Stimulated activated CD4-positive, alpha-beta T cell treated with anti-CD3 and anti-CD28 coated beads, Interleukin-2, amount 100 ng/mL, for 4 hours (primary cell): ENCODE results near the gene ERCC1.

Experiments
- DNase-seq: peaks from one replicate; pipeline ENCODE4 v3.0.0-alpha.2; 2020; ENCODE audit warnings: low read depth

The ERCC1 gene

GRCh38 chr19:45423589-45424190 is at the start of gene ERCC1:
ERCC1 (minus strand) TSS chr19:45423917; CDS start chr19:45423374, 543 bp downstream.
- DNase-seq = peak; percentile 38

DNA sequence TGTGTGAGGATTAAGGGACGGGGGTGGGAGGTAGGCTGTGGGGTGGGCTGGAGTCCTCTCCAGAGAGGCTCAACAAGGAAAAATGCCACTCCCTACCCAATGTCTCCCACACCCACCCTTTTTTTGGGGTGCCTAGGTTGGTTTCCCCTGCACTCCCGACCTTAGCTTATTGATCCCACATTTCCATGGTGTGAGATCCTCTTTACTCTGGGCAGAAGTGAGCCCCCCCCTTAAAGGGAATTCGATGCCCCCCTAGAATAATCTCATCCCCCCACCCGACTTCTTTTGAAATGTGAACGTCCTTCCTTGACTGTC is 49.6 kb upstream of the ERCC1 start:
- DNase-seq = no peak

- DNase-seq = no peak
Observed at GRCh38 chr19:45472563-45473366, 49.0 kb upstream of the ERCC1 start.

DNA sequence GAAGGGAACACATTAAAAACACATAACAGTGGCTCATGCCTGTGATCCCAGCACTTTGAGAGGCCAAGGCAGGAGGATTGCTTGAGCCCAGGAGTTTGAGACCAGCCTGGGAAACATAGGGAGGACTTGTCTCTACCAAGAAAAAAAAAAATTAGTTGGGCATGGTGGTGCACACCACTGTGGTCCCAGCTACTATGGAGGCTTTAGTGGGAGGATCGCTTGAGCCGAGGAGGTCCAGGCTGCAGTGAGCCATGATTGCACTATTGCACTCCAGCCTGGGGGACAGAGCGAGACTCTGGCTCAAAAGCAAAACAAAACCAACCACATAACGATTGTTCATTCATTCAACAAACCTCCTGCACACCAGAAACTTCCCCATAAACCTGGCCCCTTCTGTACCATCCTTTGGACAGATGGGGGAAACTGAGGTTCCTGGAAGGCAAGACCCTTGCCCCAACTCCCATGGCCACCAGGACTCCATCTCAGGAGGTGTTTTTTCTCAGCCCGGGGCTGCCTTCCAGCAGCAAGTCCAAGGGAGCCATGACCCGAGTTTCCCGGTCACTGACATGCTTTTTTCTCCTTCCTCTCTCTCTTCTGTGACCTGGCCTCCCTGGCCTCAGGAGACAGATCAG is 48.3 kb upstream of the ERCC1 start:
- no peak for DNase-seq

- no peak for DNase-seq
Observed at GRCh38 chr19:45471111-45471930, 47.6 kb upstream of the ERCC1 start.

- no peak for DNase-seq
Observed at GRCh38 chr19:45470762-45471081, 47.0 kb upstream of the ERCC1 start.

GRCh38 chr19:45469945-45470761 is 46.4 kb upstream of the ERCC1 start:
- DNase-seq = no peak

DNA sequence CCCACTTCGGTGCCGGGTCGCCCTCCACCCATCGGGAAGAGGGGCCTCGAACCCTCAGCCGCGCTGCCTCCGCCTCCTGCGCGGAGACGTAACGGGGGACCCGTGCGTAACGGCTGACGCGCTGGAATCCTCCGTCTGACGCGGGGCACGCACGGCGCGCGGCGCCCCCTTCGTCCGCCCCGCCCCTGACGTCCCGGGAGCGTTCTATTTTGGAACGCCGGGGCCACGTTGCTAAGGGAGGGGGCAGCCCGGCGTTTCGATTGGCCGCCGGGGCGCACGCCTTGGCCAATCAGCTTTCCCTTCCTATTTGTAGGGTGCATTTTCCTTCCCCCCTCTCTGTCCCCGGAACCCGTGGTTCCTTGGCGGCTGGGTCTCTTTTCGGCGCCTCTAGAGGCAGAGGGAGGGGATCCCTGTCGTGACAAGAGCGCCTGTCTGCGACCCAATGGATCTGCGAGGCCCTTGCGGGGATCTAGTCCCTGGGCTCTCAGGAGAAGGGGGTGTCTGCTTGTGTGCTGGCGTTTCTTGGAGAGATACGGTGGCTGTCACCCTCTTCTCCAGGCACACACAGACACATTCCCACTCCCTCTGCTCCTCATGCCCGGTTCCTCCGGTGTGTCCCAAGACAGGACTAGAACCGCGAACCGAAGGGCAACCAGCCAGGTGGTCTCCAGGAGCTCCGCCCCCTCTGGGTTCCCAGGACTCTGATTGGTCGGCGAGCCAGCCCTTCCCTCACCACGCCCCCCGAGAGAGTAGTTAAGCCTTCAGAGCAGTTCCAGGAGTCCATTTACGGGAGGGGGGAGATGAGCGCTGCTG is 45.6 kb upstream of the ERCC1 start:
- DNase-seq = peak; percentile 91

DNA sequence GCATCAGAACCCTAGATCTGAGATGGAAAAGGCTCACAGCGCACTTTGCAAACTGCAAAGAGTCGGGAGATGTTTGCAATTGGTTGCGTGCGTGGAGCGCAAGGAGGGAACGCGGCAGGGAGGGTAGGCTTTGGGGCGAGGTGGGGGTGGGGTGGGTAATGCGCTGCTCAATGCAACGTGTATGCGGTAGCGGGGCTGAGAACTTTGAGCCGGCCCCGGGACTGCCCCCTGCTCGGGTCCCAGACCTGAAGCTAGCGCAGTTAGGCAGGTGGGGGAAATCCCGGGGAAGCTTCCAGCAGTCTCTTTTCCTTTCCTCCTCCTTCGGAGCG is 45.0 kb upstream of the ERCC1 start:
- DNase-seq = no peak

- no peak for DNase-seq
Observed at GRCh38 chr19:45468159-45468651, 44.5 kb upstream of the ERCC1 start.

DNA sequence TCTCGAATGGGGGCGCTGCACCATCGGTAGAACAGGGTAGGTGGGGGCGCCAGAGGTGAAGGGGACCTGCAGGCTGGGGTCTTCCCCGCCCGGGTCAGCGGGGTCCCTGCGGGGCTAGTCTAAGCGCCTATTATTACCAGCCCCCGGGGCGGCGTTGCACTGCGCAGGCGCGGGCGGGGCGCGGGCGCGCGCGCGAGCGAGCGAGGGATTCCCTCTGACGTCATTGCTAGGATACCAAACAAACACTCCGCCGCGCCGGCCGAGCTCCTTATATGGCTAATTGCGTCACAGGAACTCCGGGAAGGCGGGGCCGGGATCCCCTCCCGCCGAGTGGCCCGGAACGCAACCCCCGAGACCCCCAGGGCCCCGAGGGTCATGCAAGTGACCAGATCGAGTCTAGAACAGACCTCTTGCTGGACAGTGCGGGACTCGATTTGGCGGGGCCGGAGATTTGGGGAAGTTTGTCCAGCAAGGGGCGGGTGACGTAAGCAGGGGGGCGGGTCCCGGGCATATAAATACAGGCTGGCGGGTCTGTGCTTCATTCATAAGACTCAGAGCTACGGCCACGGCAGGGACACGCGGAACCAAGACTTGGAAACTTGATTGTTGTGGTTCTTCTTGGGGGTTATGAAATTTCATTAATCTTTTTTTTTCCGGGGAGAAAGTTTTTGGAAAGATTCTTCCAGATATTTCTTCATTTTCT is 43.9 kb upstream of the ERCC1 start, which contains the start of gene FOSB:
Gene FOSB, plus strand, starts transcription at position 541 of the 703 bp plus-strand sequence. CDS start 591 bp downstream, outside the sequence.
- peak; percentile 90 for DNase-seq

DNA sequence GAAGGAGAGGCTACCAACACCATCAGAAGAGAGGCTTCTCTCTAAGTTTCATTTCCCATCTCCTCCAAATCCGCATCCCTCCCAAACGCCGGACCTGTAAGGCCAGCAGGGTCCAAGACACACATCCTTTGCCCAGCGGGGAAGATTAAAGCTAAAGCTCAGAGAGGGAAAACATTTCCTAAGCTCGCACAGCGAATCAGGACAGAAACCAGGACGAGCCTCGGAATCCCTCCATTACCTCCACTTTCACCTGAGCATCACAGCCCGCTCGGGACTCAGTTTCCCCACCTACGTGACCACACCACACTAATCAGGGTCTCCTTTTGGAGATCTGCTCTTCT is 43.4 kb upstream of the ERCC1 start:
- DNase-seq = no peak

GRCh38 chr19:45464852-45465441 is 41.2 kb upstream of the ERCC1 start:
- DNase-seq = no peak

DNA sequence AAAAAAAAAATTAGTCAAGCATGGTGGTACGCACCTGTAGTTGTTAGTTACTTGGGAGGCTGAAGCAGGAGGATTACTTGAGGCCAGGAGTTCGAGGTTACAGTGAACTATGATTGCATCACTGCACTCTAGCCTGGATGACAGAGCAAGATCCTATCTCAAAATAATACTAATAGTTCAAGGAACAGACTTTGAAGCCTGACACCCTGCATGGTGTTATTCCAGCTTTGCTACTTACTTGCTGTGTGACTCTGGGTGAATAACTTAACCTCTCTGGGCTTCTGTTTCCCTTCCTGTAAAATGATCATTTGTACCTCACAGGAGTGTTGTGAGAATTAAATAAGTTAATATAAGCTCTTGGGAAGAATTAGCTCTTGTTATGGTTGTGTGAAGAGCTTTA is 40.6 kb upstream of the ERCC1 start:
- DNase-seq = no peak

GRCh38 chr19:45463241-45463640 is 39.5 kb upstream of the ERCC1 start:
- no peak for DNase-seq

- DNase-seq = no peak
Observed at GRCh38 chr19:45462174-45462573, 38.5 kb upstream of the ERCC1 start.

GRCh38 chr19:45460807-45461347 is 37.2 kb upstream of the ERCC1 start:
- no peak for DNase-seq

DNA sequence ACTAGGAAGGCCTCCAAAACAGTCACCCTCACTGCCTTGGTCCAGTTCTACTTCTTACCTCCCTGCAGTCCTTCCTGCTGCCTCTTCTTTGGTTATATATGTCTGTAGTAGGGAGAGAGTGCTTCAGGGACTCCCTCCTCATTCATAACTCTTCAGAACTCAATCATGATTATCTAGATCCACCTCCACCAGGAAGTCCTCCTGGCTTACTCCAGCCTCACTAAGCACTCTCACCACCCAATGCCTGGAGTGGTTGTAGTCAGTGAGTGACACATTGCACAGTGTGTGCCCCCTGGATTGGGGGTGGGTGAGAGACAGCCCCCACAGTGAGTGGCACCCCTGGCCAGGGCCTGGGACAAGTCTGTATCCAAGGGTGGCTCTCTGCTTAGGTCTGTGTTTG is 34.1 kb upstream of the ERCC1 start:
- no peak for DNase-seq

- DNase-seq = no peak
Observed at GRCh38 chr19:45456500-45456815, 32.7 kb upstream of the ERCC1 start.
